ENCODE results near the gene CDH23.

The CDH23 gene

GRCh38 chr10:71531485-71532446 lies 135.0 kb downstream of the CDH23 start:
- DNase-seq (ENCODE audit: low read depth in 3 of 3, low spot score in 1 of 3) = no peak

- no peak for DNase-seq (ENCODE audit: low read depth in 3 of 3, low spot score in 1 of 3)
Measured at GRCh38 chr10:71532878-71533277, 136.2 kb downstream of the CDH23 start.

GRCh38 chr10:71533936-71534335 lies 137.2 kb downstream of the CDH23 start:
- no peak for DNase-seq (ENCODE audit: low read depth in 3 of 3, low spot score in 1 of 3)

GRCh38 chr10:71534568-71535194 lies 138.0 kb downstream of the CDH23 start:
- no peak for DNase-seq (ENCODE audit: low read depth in 3 of 3, low spot score in 1 of 3)

GRCh38 chr10:71536332-71536731 lies 139.6 kb downstream of the CDH23 start:
- DNase-seq (ENCODE audit: low read depth in 3 of 3, low spot score in 1 of 3) = no peak

GRCh38 chr10:71537125-71537524 lies 140.4 kb downstream of the CDH23 start:
- DNase-seq (ENCODE audit: low read depth in 3 of 3, low spot score in 1 of 3) = no peak

- DNase-seq (ENCODE audit: low read depth in 3 of 3, low spot score in 1 of 3) = no peak
Measured at GRCh38 chr10:71537681-71538080, 141.0 kb downstream of the CDH23 start.

GRCh38 chr10:71538608-71539260 lies 142.0 kb downstream of the CDH23 start:
- no peak for DNase-seq (ENCODE audit: low read depth in 3 of 3, low spot score in 1 of 3)

GRCh38 chr10:71539442-71540118 lies 142.9 kb downstream of the CDH23 start:
- DNase-seq (ENCODE audit: low read depth in 3 of 3, low spot score in 1 of 3) = no peak

GRCh38 chr10:71542478-71542877 lies 145.8 kb downstream of the CDH23 start:
- no peak for DNase-seq (ENCODE audit: low read depth in 3 of 3, low spot score in 1 of 3)

- no peak for DNase-seq (ENCODE audit: low read depth in 3 of 3, low spot score in 1 of 3)
Measured at GRCh38 chr10:71543608-71544170, 147.0 kb downstream of the CDH23 start.

- no peak for DNase-seq (ENCODE audit: low read depth in 3 of 3, low spot score in 1 of 3)
Measured at GRCh38 chr10:71545001-71545400, 148.3 kb downstream of the CDH23 start.

- DNase-seq (ENCODE audit: low read depth in 3 of 3, low spot score in 1 of 3) = no peak
Measured at GRCh38 chr10:71546220-71546619, 149.5 kb downstream of the CDH23 start.

GRCh38 chr10:71547312-71547711 lies 150.6 kb downstream of the CDH23 start:
- no peak for DNase-seq (ENCODE audit: low read depth in 3 of 3, low spot score in 1 of 3)

GRCh38 chr10:71547876-71548846 lies 151.4 kb downstream of the CDH23 start:
- DNase-seq (ENCODE audit: low read depth in 3 of 3, low spot score in 1 of 3) = no peak

- no peak for DNase-seq (ENCODE audit: low read depth in 3 of 3, low spot score in 1 of 3)
Measured at GRCh38 chr10:71549766-71550533, 153.2 kb downstream of the CDH23 start.

GRCh38 chr10:71550628-71551027 lies 153.9 kb downstream of the CDH23 start:
- DNase-seq (ENCODE audit: low read depth in 3 of 3, low spot score in 1 of 3) = no peak

- DNase-seq (ENCODE audit: low read depth in 3 of 3, low spot score in 1 of 3) = no peak
Measured at GRCh38 chr10:71551970-71552369, 155.2 kb downstream of the CDH23 start.

GRCh38 chr10:71553432-71553831 lies 156.7 kb downstream of the CDH23 start:
- no peak for DNase-seq (ENCODE audit: low read depth in 3 of 3, low spot score in 1 of 3)

All from stimulated activated CD4-positive, alpha-beta T cell treated with anti-CD3 and anti-CD28 coated beads, TNF-alpha, amount 100 ng/mL, for 1 hour (primary cell).